Measurements from ENCODE around the gene RNU6-8. TPM values are rescaled to one million over a fixed set of nuclear protein-coding genes. Genes with fewer than 3 reads are reported as not detected.

The RNU6-8 gene
- total RNA-seq: not detected

DNA sequence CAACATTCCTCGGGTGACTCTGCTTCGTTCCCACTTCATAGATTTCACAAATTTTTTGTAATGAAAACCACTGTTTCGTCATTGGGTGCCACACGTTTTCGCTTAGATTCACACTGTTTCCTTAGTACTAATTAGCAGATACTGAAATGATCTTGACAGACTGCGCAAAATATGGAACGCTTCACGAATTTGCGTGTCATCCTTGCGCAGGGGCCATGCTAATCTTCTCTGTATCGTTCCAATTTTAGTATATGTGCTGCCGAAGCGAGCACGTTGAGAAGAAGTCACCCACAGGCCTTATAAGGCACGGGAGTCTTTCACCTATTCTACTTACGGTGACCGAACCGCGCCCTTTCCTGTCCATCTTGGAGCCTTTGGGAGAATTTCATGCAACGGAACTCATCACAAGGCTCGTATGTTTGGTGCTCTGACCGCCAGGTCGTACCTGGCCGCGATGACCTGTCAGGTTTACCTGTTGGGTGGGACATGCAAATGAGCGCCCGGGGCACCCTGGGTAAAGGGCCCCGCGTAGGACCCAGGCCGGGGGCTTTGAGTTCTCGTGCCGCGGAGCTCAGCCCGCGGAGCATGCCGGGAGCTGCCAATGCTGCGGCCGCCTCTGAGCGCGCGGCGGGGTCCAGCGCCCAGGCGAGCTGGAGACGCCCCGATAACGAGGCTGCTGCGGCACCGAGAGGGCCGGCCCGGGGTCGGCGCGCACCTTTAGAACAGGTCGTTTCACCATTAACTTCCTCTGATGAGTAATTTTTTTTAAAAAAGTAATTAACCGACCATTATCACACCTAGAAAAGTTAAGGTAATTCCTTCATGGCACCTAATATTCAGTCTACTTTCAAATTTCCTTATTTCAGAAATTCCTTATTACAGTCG lies at the start of gene RNU6-8:
RNU6-8 (minus strand) TSS at position 272 of the 885 bp plus-strand sequence.
- CTCF ChIA-PET: interaction anchor here (0.6 to 1.3 kb wide), 6 partner anchors 52 to 996 kb away, joined by 3 to 5 read pairs (median 4); partner anchors contain the start of gene HECTD1
- peaks cover 44% of the 10 kb centered on the region for H3K4me1 Mint-ChIP-seq
- peak within 1 kb of the TSS; percentile 87 for H3K27ac Mint-ChIP-seq
- POLR2A ChIA-PET: interaction anchor here (0.6 to 1.7 kb wide), 6 partner anchors 15 to 130 kb away, joined by 3 to 6 read pairs (median 5); no protein-coding TSS in a partner anchor
- no peaks in the 10 kb centered on the region for H3K9me3 Mint-ChIP-seq
- peaks cover 4% of the 10 kb centered on the region for H3K36me3 Mint-ChIP-seq (ENCODE audit: low read depth)
- H3K27me3 Mint-ChIP-seq: peaks cover 10% of the 10 kb centered on the region
- peak; percentile 86 for DNase-seq
- peak within 1 kb of the TSS; percentile 77 for H3K4me3 Mint-ChIP-seq

DNA sequence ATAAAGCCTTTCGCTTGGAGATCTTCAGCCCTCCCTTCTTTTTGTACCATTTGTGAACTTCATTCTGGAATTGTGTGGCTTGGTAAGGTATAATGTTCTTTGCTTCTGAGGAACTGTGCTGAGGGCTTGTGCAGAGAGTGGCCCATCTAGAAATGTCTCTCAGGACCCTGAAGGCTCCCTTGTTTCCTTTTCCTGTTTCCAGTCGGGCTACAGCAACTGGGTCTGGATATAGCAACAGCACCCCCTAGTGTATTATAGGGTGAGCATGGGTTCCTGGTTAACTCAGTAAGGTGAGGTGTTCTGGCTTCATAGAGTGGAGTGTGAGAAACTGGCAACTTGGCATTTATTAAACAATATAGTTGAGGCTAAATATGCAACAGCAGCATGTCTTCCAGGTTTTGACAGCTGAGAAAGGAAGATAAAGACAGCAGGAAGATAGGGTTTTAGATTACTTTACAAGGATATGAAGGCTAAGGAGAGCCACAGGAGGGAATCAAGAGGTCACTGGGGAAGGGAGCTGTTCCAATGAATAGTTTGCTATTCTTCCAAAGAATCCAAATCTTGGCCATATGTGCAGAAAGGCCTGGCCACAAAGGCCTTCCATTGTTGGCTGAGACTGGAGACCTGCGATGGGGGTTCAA lies 49.1 kb upstream of the RNU6-8 start:
- H3K27ac Mint-ChIP-seq: no peak overlapping the region
- DNase-seq: peak; percentile 44
- ChIA-PET POLR2A (no interaction called here), CTCF (interaction anchor here (0.7 to 5.9 kb wide), 17 partner anchors 19 to 742 kb away, joined by 3 to 107 read pairs (median 4); partner anchors contain the start of gene ARHGAP5)
- H3K4me3 Mint-ChIP-seq: no peak overlapping the region
- H3K36me3 Mint-ChIP-seq (ENCODE audit: low read depth): no peaks in the 10 kb centered on the region
- H3K27me3 Mint-ChIP-seq: no peaks in the 10 kb centered on the region
- H3K4me1 Mint-ChIP-seq: no peaks in the 10 kb centered on the region
- H3K9me3 Mint-ChIP-seq: no peaks in the 10 kb centered on the region

DNA sequence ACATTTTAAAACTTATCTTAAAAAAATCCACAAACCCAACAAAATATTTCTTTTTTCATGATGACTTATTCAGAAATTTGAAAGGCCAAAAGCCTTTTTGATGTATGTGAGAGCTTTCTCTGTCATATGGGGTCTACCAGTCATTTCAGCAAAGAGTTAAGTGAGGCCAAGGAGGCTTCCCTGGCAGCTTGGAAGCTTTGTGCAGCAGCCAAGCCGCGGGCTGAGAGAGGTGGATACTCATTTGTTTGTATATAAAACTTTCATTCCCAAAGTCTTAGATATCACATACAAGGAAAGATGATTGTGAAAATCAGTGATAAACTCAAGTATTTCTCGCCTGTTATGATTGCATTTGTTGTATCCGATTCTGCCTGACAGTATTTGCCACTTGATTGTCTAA lies 48.5 kb upstream of the RNU6-8 start:
- POLR2A ChIA-PET: no interaction called here

DNA sequence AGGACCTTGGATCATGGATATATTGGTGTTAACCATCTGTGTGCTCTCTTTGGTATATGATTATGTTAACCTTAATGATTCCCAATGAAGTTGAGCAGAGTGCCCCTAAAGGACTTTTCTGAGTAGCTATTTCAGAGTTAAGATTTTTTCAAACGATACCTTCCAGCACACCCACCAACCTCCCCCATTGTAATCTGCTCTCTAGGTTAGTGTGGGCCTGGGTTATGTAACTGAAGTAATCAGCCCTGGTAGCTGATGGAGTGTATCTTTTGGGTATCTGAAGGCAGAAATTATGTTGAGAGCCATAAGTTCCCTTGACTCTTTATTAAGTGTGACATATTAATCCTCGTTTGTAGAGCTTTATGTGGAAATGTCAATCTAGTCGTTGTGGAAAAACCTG lies 47.6 kb upstream of the RNU6-8 start:
- ChIA-PET POLR2A (interaction anchor here (0.8 kb wide), 1 partner anchor 9 kb away, joined by 3 read pairs; no protein-coding TSS in a partner anchor), CTCF (interaction anchor here (1.2 to 5.9 kb wide), 10 partner anchors 9 to 745 kb away, joined by 3 to 107 read pairs (median 6); partner anchors contain the start of gene ARHGAP5)
- no peak overlapping the region for H3K4me3 Mint-ChIP-seq
- no peaks in the 10 kb centered on the region for H3K9me3 Mint-ChIP-seq
- no peak for DNase-seq
- no peaks in the 10 kb centered on the region for H3K4me1 Mint-ChIP-seq
- no peak overlapping the region for H3K27ac Mint-ChIP-seq
- no peaks in the 10 kb centered on the region for H3K36me3 Mint-ChIP-seq (ENCODE audit: low read depth)
- no peaks in the 10 kb centered on the region for H3K27me3 Mint-ChIP-seq

More for the DNA sequence above, 48.5 kb upstream of the RNU6-8 start:
- no peak overlapping the region for H3K4me3 Mint-ChIP-seq
- no peaks in the 10 kb centered on the region for H3K27me3 Mint-ChIP-seq
- H3K36me3 Mint-ChIP-seq (ENCODE audit: low read depth): no peaks in the 10 kb centered on the region
- H3K9me3 Mint-ChIP-seq: no peaks in the 10 kb centered on the region
- CTCF ChIA-PET: interaction anchor here (0.7 to 5.9 kb wide), 10 partner anchors 8 to 741 kb away, joined by 3 to 107 read pairs (median 6); partner anchors contain the start of gene ARHGAP5
- H3K27ac Mint-ChIP-seq: no peak overlapping the region
- no peaks in the 10 kb centered on the region for H3K4me1 Mint-ChIP-seq
- no peak for DNase-seq

DNA sequence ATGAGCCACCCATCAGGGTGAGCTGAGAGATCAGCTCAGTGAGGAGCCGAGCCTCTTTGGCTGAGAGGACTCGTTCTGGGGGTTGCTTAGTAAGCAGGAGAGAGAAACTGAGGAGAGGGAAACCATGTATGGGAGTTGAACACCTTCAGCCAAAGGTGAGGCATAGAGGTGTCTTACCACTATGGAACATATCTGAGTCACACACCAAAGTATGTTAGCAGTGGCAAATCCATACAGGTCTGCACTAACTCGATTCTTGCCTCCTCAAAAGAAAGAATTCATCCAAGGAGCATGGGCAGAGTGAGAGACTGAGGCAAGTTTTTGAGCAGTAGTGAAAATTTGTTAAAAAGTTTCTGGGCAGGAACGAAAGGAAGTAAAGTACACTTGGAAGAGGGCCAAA lies 46.7 kb upstream of the RNU6-8 start:
- DNase-seq: no peak
- H3K4me1 Mint-ChIP-seq: no peaks in the 10 kb centered on the region
- no peak overlapping the region for H3K27ac Mint-ChIP-seq
- no peak overlapping the region for H3K4me3 Mint-ChIP-seq
- CTCF ChIA-PET: interaction anchor here (1.8 to 5.9 kb wide), 5 partner anchors 10 to 323 kb away, joined by 5 to 107 read pairs (median 10); partner anchors contain the start of gene ARHGAP5
- POLR2A ChIA-PET: no interaction called here
- no peaks in the 10 kb centered on the region for H3K9me3 Mint-ChIP-seq
- H3K36me3 Mint-ChIP-seq (ENCODE audit: low read depth): no peaks in the 10 kb centered on the region
- H3K27me3 Mint-ChIP-seq: no peaks in the 10 kb centered on the region

DNA sequence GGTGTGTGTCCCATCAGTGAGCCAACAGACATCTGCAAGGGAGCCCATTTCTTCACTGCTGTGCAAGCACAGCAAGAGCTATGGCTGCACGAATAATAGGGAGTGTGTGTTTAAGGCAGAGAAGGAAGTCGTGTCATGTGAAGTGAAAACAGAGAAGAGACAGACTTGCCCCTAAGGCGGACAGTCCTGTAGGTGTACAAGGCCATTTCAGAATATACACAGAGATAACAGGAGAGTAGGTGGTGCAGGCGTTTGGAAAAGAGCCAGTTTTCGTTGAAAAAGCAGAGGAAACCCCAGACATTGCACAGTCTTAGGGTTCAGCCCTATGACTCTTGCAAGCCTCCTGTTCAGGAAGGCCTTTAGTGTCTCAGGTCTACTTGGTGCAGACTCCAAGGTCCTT lies 46.3 kb upstream of the RNU6-8 start:
- DNase-seq: no peak
- no peaks in the 10 kb centered on the region for H3K9me3 Mint-ChIP-seq
- no peak overlapping the region for H3K4me3 Mint-ChIP-seq
- no peaks in the 10 kb centered on the region for H3K36me3 Mint-ChIP-seq (ENCODE audit: low read depth)
- H3K4me1 Mint-ChIP-seq: no peaks in the 10 kb centered on the region
- H3K27me3 Mint-ChIP-seq: no peaks in the 10 kb centered on the region
- ChIA-PET POLR2A (no interaction called here), CTCF (no interaction called here)
- no peak overlapping the region for H3K27ac Mint-ChIP-seq

DNA sequence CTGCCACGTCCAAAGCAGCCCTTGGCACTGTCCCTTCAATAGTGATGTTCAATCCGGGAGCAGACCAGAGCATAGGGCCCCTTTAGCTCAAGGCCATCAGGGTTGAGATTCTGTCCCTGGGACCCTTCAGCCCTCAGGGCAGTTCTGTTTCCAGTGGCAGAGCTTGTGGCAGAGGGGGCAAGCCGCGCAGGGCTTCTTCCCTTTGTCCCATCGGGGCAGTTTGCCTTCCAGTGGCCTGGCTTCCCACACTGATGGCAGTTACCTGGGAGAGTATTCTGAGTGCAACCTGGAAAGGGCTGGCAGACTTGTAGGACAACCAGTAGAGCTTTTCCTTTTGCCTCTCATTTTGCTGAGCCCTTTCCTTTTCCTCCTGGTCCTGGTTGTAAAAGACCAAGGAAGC lies 43.7 kb upstream of the RNU6-8 start:
- DNase-seq: no peak
- POLR2A ChIA-PET: no interaction called here
- Mint-ChIP-seq H3K9me3 (no peaks in the 10 kb centered on the region), H3K4me1 (no peaks in the 10 kb centered on the region), H3K4me3 (no peak overlapping the region), H3K27ac (no peak overlapping the region), H3K36me3 (ENCODE audit: low read depth) (no peaks in the 10 kb centered on the region), H3K27me3 (no peaks in the 10 kb centered on the region)
- CTCF ChIA-PET: interaction anchor here (1.6 to 2.9 kb wide), 2 partner anchors 8 to 47 kb away, joined by 3 to 9 read pairs; no protein-coding TSS in a partner anchor

DNA sequence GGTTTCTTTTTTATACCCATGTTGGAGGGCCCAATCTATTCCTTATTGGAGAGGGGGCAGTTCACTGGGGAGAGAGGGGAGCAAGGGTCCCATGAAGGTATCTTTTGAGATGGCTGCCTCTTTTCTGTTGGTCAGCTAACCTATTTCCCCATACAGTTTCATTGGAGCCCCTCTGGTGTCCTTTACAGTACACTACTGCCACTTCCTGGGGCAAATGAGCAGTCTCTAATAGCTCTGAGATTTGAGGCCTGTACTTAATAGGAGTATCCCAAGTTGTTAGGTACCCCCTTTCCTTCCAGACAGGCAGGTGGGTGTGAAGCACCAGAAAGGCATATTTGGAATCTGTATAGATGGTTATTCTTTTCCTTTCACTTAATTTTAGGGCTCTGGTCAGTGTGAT lies 41.3 kb upstream of the RNU6-8 start:
- ChIA-PET CTCF (interaction anchor here (2.9 kb wide), 1 partner anchor 10 kb away, joined by 9 read pairs; no protein-coding TSS in a partner anchor), POLR2A (no interaction called here)
- H3K27me3 Mint-ChIP-seq: no peaks in the 10 kb centered on the region
- no peaks in the 10 kb centered on the region for H3K36me3 Mint-ChIP-seq (ENCODE audit: low read depth)
- no peaks in the 10 kb centered on the region for H3K4me1 Mint-ChIP-seq
- no peak overlapping the region for H3K27ac Mint-ChIP-seq
- no peak overlapping the region for H3K4me3 Mint-ChIP-seq
- no peak for DNase-seq
- no peaks in the 10 kb centered on the region for H3K9me3 Mint-ChIP-seq

DNA sequence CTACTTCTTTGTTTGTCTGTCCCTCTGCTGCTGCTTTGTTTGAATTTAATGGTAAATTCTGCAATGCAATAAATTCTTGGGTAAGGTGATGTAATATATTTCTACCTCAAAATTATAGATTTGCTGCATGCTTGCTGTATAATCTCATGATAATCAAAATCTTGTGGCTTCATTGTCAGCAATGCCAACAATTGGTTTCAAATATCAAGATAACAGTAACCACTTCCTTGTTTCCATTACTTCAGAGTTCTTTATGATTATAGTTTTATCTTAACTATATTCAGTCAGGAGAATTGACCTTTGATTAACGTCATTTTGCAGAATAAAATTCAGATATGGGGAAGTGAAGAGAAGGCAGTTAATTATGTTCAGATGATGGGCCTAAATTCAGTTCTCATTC lies 30.2 kb upstream of the RNU6-8 start:
- no peak for DNase-seq
- peaks cover 3% of the 10 kb centered on the region for H3K27me3 Mint-ChIP-seq
- H3K27ac Mint-ChIP-seq: no peak overlapping the region
- H3K4me1 Mint-ChIP-seq: peaks cover 6% of the 10 kb centered on the region
- H3K36me3 Mint-ChIP-seq (ENCODE audit: low read depth): no peaks in the 10 kb centered on the region
- CTCF ChIA-PET: interaction anchor here (1.1 to 1.4 kb wide), 2 partner anchors 18 to 21 kb away, joined by 4 to 5 read pairs; no protein-coding TSS in a partner anchor
- POLR2A ChIA-PET: no interaction called here
- H3K4me3 Mint-ChIP-seq: no peak overlapping the region
- peaks cover 1% of the 10 kb centered on the region for H3K9me3 Mint-ChIP-seq

DNA sequence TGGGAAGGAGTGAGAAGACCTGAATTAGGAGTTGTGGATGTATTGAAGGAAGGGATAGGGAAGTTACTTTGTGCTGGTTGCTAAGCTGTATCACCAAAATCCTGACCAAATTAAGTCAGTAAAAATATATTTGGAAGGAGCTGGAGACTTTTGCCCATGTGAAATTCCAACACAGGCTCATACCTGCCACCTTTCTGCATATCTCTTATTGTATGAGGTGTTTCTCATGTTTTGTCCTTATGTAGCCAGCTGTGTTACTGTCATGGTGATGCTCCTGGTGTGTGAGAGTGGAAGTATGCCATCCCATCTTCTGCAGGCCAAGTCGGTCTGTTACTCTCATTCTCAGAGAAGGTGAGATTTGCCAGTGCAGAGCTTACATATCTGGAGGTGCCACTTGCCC lies 29.4 kb upstream of the RNU6-8 start:
- H3K27ac Mint-ChIP-seq: no peak overlapping the region
- POLR2A ChIA-PET: no interaction called here
- H3K9me3 Mint-ChIP-seq: no peaks in the 10 kb centered on the region
- CTCF ChIA-PET: interaction anchor here (1.1 to 1.4 kb wide), 2 partner anchors 19 to 22 kb away, joined by 4 to 5 read pairs; no protein-coding TSS in a partner anchor
- peaks cover 6% of the 10 kb centered on the region for H3K4me1 Mint-ChIP-seq
- no peak for DNase-seq
- H3K36me3 Mint-ChIP-seq (ENCODE audit: low read depth): no peaks in the 10 kb centered on the region
- H3K4me3 Mint-ChIP-seq: no peak overlapping the region
- peaks cover 2% of the 10 kb centered on the region for H3K27me3 Mint-ChIP-seq

DNA sequence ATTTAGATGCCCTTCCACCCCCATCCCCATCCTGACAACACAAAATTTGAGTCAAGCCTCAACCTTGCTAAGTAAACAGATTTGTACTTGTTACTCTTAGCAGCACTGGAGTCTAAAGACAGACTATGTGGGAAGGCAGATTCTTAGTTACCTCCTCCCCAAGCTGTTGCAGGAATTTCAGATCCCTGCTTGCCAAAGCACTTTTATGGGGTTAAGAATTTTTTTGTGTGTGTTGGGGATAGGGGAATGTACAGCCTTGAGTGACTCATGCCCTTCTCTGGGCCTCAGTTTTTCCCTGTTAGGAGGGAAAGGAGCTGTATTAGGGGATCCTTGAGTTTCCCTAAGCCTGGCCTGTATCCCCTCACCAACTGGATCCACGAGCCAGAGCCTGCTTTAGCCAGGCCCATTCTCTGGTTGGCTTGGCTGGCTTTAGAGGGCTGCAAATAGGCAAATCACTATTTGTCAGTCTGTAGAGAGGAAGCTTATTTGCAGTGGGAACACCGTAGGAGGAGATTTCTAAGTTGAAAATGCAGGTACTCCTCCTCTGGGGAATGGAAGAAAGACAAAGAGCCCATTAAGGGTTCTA lies 27.7 kb upstream of the RNU6-8 start:
- Mint-ChIP-seq H3K9me3 (no peaks in the 10 kb centered on the region), H3K4me1 (peaks cover 6% of the 10 kb centered on the region), H3K4me3 (no peak overlapping the region), H3K36me3 (ENCODE audit: low read depth) (no peaks in the 10 kb centered on the region), H3K27ac (no peak overlapping the region), H3K27me3 (no peaks in the 10 kb centered on the region)
- CTCF ChIA-PET: no interaction called here
- POLR2A ChIA-PET: interaction anchor here (0.6 kb wide), 1 partner anchor 16 kb away, joined by 3 read pairs; no protein-coding TSS in a partner anchor
- no peak for DNase-seq

DNA sequence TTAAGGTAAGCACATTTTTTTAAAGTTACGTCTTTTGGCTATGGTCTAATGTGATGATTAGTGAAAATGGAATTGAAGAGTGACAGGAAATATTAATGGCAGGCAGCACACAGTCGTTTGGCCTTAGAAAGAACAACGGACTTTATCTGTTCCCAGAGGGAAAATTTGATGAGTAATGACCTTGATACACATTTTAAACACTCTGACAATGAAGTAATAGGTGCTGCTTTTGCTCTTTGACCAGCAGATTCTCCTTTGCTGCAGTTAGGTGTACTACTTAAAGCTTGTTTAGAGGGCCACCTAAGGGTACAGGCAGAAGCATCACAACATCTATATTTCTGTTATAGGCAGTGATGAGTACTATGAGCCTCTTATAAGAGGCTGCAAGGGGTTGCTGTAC lies 27.1 kb upstream of the RNU6-8 start:
- POLR2A ChIA-PET: no interaction called here
- Mint-ChIP-seq H3K9me3 (no peaks in the 10 kb centered on the region), H3K4me1 (peaks cover 6% of the 10 kb centered on the region), H3K36me3 (ENCODE audit: low read depth) (no peaks in the 10 kb centered on the region), H3K27me3 (no peaks in the 10 kb centered on the region), H3K27ac (no peak overlapping the region), H3K4me3 (no peak overlapping the region)
- CTCF ChIA-PET: no interaction called here
- no peak for DNase-seq

DNA sequence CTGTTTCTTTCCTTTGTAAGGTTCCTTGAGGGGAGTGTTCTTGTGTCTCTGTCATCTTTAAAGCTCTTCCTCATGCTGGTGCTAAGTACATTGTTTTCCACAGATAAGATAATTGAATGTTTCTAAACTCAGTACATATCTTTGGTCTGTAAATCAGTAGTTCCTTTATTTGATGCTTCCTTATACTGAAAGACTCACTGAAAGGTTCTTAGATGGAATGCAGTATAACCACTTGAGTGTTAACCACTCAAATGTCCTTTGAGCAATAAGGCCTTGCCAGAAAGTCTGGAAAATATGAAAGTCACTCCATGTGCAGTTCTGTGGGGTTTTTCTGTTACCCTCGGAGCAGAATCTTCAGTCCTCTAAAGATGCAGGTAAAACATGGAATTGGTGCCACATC lies 23.0 kb upstream of the RNU6-8 start:
- ChIA-PET CTCF (no interaction called here), POLR2A (no interaction called here)
- Mint-ChIP-seq H3K36me3 (ENCODE audit: low read depth) (no peaks in the 10 kb centered on the region), H3K4me3 (no peak overlapping the region), H3K27ac (no peak overlapping the region), H3K9me3 (no peaks in the 10 kb centered on the region), H3K4me1 (no peaks in the 10 kb centered on the region), H3K27me3 (peaks cover 4% of the 10 kb centered on the region)
- no peak for DNase-seq
